ENCODE data around the gene KRT6A. TPM values are rescaled to one million over a fixed set of nuclear protein-coding genes. Genes with fewer than 3 reads are reported as not detected.

Gene KRT6A
- polyA plus RNA-seq, 3 donors, result not detected

DNA sequence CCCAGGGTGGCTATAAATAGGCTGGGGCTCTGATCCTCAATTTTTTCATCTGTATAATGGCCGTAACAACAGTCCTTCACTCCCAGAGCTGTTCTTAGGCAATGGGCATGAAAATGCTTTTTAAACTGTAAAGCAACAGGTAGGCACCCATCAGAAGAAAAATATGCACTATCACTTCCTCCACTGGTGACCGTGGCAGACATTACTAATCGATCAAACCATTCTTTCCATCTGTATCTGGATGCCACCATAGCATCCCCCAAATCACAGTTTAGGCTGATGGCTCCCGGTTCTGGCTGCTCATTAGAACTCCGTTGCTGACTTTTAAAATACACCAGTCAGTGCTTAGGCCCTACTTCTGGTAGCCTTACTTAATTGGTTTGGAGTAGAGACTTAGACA lies 48.7 kb upstream of the KRT6A start:
- no peaks in the 10 kb centered on the region for H3K9me3 Mint-ChIP-seq
- H3K4me1 Mint-ChIP-seq, result no peaks in the 10 kb centered on the region
- H3K36me3 Mint-ChIP-seq, result no peaks in the 10 kb centered on the region
- H3K27me3 Mint-ChIP-seq (ENCODE audit: low read depth in 3 of 3), result peaks cover 3 to 11% (median 6%) of the 10 kb centered on the region in 3 donors
- no peak overlapping the region for H3K27ac ChIP-seq (ENCODE audit: low read depth in 1 of 2, low read length in 2 of 2)
- H2AFZ ChIP-seq (ENCODE audit: insufficient read depth, low read depth, low read length, poor library complexity, severe bottlenecking), result no peak overlapping the region
- no peaks in the 10 kb centered on the region for H3K9me3 ChIP-seq (replicated peaks in 1 of 2; ENCODE audit: control insufficient read depth in 1 of 2, insufficient read depth in 1 of 2, low read length in 2 of 2)
- TF ChIP-seq, protein P1, sequence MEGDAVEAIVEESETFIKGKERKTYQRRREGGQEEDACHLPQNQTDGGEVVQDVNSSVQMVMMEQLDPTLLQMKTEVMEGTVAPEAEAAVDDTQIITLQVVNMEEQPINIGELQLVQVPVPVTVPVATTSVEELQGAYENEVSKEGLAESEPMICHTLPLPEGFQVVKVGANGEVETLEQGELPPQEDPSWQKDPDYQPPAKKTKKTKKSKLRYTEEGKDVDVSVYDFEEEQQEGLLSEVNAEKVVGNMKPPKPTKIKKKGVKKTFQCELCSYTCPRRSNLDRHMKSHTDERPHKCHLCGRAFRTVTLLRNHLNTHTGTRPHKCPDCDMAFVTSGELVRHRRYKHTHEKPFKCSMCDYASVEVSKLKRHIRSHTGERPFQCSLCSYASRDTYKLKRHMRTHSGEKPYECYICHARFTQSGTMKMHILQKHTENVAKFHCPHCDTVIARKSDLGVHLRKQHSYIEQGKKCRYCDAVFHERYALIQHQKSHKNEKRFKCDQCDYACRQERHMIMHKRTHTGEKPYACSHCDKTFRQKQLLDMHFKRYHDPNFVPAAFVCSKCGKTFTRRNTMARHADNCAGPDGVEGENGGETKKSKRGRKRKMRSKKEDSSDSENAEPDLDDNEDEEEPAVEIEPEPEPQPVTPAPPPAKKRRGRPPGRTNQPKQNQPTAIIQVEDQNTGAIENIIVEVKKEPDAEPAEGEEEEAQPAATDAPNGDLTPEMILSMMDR (IDR thresholded peaks at IDR 0.05), result no peak
- H3K4me3 ChIP-seq (replicated peaks in 1 of 3; ENCODE audit: low read depth in 2 of 3, low read length in 3 of 3), result no peak overlapping the region
- 87% methylated on average over 4 of the region's 5 CpGs for WGBS (ENCODE audit: insufficient coverage)
- no peaks in the 10 kb centered on the region for H4K20me1 ChIP-seq (ENCODE audit: insufficient read depth, low read length)
- H3K4me2 ChIP-seq (replicated peaks; ENCODE audit: extremely low read depth, low read length, poor library complexity, severe bottlenecking), result no peak overlapping the region
- H3K36me3 ChIP-seq (replicated peaks in 1 of 2; ENCODE audit: control insufficient read depth in 1 of 2, insufficient read depth in 2 of 2, low read length in 2 of 2), result no peaks in the 10 kb centered on the region
- H3K27me3 ChIP-seq (ENCODE audit: control insufficient read depth in 2 of 2, insufficient read depth in 2 of 2, low read length in 2 of 2), result no peaks in the 10 kb centered on the region
- no peak overlapping the region for H3K9ac ChIP-seq (ENCODE audit: insufficient read depth, low read length, poor library complexity, severe bottlenecking)
- H3K27ac Mint-ChIP-seq, result no peak overlapping the region
- H3K4me3 Mint-ChIP-seq, result no peak overlapping the region
- intact Hi-C loops (cut with micrococcal nuclease), result no loop called here
- no peak for DNase-seq
- H3K4me1 ChIP-seq (ENCODE audit: control insufficient read depth in 1 of 2, insufficient read depth in 2 of 2, low read length in 2 of 2), result no peaks in the 10 kb centered on the region
- H3K79me2 ChIP-seq (ENCODE audit: insufficient read depth, low read length), result no peaks in the 10 kb centered on the region

GRCh38 chr12:52540531-52540930 lies 47.5 kb upstream of the KRT6A start:
- TF ChIP-seq, protein P1 (IDR thresholded peaks at IDR 0.05), result no peak
- no peak overlapping the region for H3K27ac Mint-ChIP-seq
- WGBS (ENCODE audit: insufficient coverage), result 90% methylated on average over 5 of the region's 7 CpGs
- peaks cover 3 to 11% (median 6%) of the 10 kb centered on the region in 3 donors for H3K27me3 Mint-ChIP-seq (ENCODE audit: low read depth in 3 of 3)
- Histone ChIP-seq H3K4me2 (replicated peaks; ENCODE audit: extremely low read depth, low read length, poor library complexity, severe bottlenecking) (no peak overlapping the region), H3K27me3 (ENCODE audit: control insufficient read depth in 2 of 2, insufficient read depth in 2 of 2, low read length in 2 of 2) (no peaks in the 10 kb centered on the region), H4K20me1 (ENCODE audit: insufficient read depth, low read length) (no peaks in the 10 kb centered on the region), H3K36me3 (replicated peaks in 1 of 2; ENCODE audit: control insufficient read depth in 1 of 2, insufficient read depth in 2 of 2, low read length in 2 of 2) (no peaks in the 10 kb centered on the region), H2AFZ (ENCODE audit: insufficient read depth, low read depth, low read length, poor library complexity, severe bottlenecking) (no peak overlapping the region), H3K4me3 (replicated peaks in 1 of 3; ENCODE audit: low read depth in 2 of 3, low read length in 3 of 3) (no peak overlapping the region), H3K9ac (ENCODE audit: insufficient read depth, low read length, poor library complexity, severe bottlenecking) (no peak overlapping the region), H3K79me2 (ENCODE audit: insufficient read depth, low read length) (no peaks in the 10 kb centered on the region), H3K27ac (ENCODE audit: low read depth in 1 of 2, low read length in 2 of 2) (no peak overlapping the region), H3K4me1 (ENCODE audit: control insufficient read depth in 1 of 2, insufficient read depth in 2 of 2, low read length in 2 of 2) (no peaks in the 10 kb centered on the region), H3K9me3 (replicated peaks in 1 of 2; ENCODE audit: control insufficient read depth in 1 of 2, insufficient read depth in 1 of 2, low read length in 2 of 2) (no peaks in the 10 kb centered on the region)
- H3K9me3 Mint-ChIP-seq, result no peaks in the 10 kb centered on the region
- intact Hi-C loops (cut with micrococcal nuclease), result no loop called here
- H3K4me1 Mint-ChIP-seq, result no peaks in the 10 kb centered on the region
- no peak for DNase-seq
- H3K36me3 Mint-ChIP-seq, result no peaks in the 10 kb centered on the region
- no peak overlapping the region for H3K4me3 Mint-ChIP-seq
